CD14-positive monocyte (primary cell): ENCODE results near the gene SRCIN1. TPM values are rescaled to one million over a fixed set of nuclear protein-coding genes. Genes with fewer than 3 reads are reported as not detected.

Experiments used
- DNase-seq, 3 donors: peaks; one replicate each; pipeline ENCODE4 v3.0.0-alpha.2; 2011 to 2022
- H2AFZ ChIP-seq: 2 replicates; pipeline ENCODE4 v1.6.0; 2012; ENCODE audit warnings: mild to moderate bottlenecking, low read depth, low read length, inconsistent platforms; ENCODE audit not compliant: insufficient read depth, poor library complexity, severe bottlenecking
- H3K27ac ChIP-seq, 2 donors: 1 replicate in 1 of 2; 2 replicates in 1 of 2; pipeline ENCODE4 v1.5.1; 2012 to 2013; ENCODE audit warnings: low read length in 2 of 2, control low read depth in 1 of 2, inconsistent platforms in 1 of 2, low read depth in 1 of 2, mild to moderate bottlenecking in 1 of 2
- H3K27me3 ChIP-seq, 2 donors: one replicate each; pipeline versions ENCODE4 v1.6.0 to v1.6.1; 2011 to 2013; ENCODE audit warnings: low read length in 2 of 2; ENCODE audit not compliant: control insufficient read depth in 2 of 2, insufficient read depth in 2 of 2
- H3K36me3 ChIP-seq, 2 donors: replicated peaks in 1 of 2; 1 replicate in 1 of 2; 2 replicates in 1 of 2; pipeline versions ENCODE4 v1.5.1 to v1.6.1; 2012 to 2013; ENCODE audit warnings: low read length in 2 of 2, control low read depth in 1 of 2, inconsistent platforms in 1 of 2, mild to moderate bottlenecking in 1 of 2; ENCODE audit not compliant: insufficient read depth in 2 of 2, control insufficient read depth in 1 of 2
- H3K4me1 ChIP-seq, 2 donors: 1 replicate in 1 of 2; 2 replicates in 1 of 2; pipeline versions ENCODE4 v1.5.1 to v1.6.1; 2012 to 2013; ENCODE audit warnings: low read length in 2 of 2, control low read depth in 1 of 2, inconsistent platforms in 1 of 2, mild to moderate bottlenecking in 1 of 2, moderate library complexity in 1 of 2; ENCODE audit not compliant: insufficient read depth in 2 of 2, control insufficient read depth in 1 of 2
- H3K4me2 ChIP-seq: replicated peaks from 2 replicates; pipeline ENCODE3; 2012; ENCODE audit warnings: low read length, moderate library complexity, mild to moderate bottlenecking; ENCODE audit not compliant: poor library complexity, severe bottlenecking; ENCODE audit errors: extremely low read depth
- H3K4me3 ChIP-seq, 3 experiments: fragments of 200-600 bp in 1 of 3; sonication (generic) in 1 of 3; replicated peaks in 1 of 3; 1 replicate in 2 of 3; 2 replicates in 1 of 3; pipeline ENCODE4 v1.5.1; 2011 to 2013; ENCODE audit warnings: low read length in 3 of 3, mild to moderate bottlenecking in 3 of 3, control low read depth in 2 of 3, low read depth in 2 of 3, inconsistent platforms in 1 of 3, moderate library complexity in 1 of 3
- H3K79me2 ChIP-seq: 2 replicates; pipeline ENCODE4 v1.6.0; 2012; ENCODE audit warnings: mild to moderate bottlenecking, control low read depth, inconsistent platforms, low read length, moderate library complexity; ENCODE audit not compliant: insufficient read depth
- H3K9ac ChIP-seq: 2 replicates; pipeline ENCODE4 v1.6.0; 2017; ENCODE audit warnings: low read length, mild to moderate bottlenecking; ENCODE audit not compliant: insufficient read depth, poor library complexity, severe bottlenecking
- H3K9me3 ChIP-seq, 2 donors: replicated peaks in 1 of 2; 1 replicate in 1 of 2; 2 replicates in 1 of 2; pipeline versions ENCODE4 v1.5.1 to v1.6.1; 2012 to 2013; ENCODE audit warnings: low read length in 2 of 2, control low read depth in 1 of 2; ENCODE audit not compliant: control insufficient read depth in 1 of 2, insufficient read depth in 1 of 2
- H4K20me1 ChIP-seq: 2 replicates; pipeline ENCODE4 v1.6.0; 2012; ENCODE audit warnings: mild to moderate bottlenecking, low read length, control low read depth, moderate library complexity; ENCODE audit not compliant: insufficient read depth
- H3K27ac Mint-ChIP-seq, 7 donors: one replicate each; pipeline ENCODE4 v1.8.0; 2020; ENCODE audit warnings: mild to moderate bottlenecking in 7 of 7, mixed read lengths in 7 of 7, moderate library complexity in 6 of 7, inconsistent platforms in 2 of 7
- H3K27me3 Mint-ChIP-seq, 3 donors: one replicate each; pipeline ENCODE4 v1.8.0; 2021 to 2022; ENCODE audit warnings: low read depth in 3 of 3, mild to moderate bottlenecking in 3 of 3, mixed read lengths in 3 of 3, moderate library complexity in 3 of 3, inconsistent platforms in 1 of 3
- H3K36me3 Mint-ChIP-seq, 2 donors: one replicate each; pipeline ENCODE4 v1.8.0; 2020; ENCODE audit warnings: mixed read lengths in 2 of 2, inconsistent platforms in 1 of 2, mild to moderate bottlenecking in 1 of 2
- H3K4me1 Mint-ChIP-seq: one replicate; pipeline ENCODE4 v1.8.0; 2020; ENCODE audit warnings: mild to moderate bottlenecking, mixed read lengths
- H3K4me3 Mint-ChIP-seq, 2 donors: one replicate each; pipeline ENCODE4 v1.8.0; 2020; ENCODE audit warnings: mild to moderate bottlenecking in 2 of 2, mixed read lengths in 2 of 2, moderate library complexity in 1 of 2
- H3K9me3 Mint-ChIP-seq, 7 donors: one replicate each; pipeline ENCODE4 v1.8.0; 2020 to 2022; ENCODE audit warnings: mixed read lengths in 7 of 7, mild to moderate bottlenecking in 6 of 7, moderate library complexity in 6 of 7, inconsistent platforms in 2 of 7
- WGBS: methylation state at CpG from one replicate; pipeline ENCODE4 v1.1.5; 2013; ENCODE audit warnings: missing lambda C conversion rate; ENCODE audit not compliant: insufficient coverage; 5-methylcytosine and 5-hydroxymethylcytosine counted together
- intact Hi-C, 2 donors: fragments of 100-400 bp; cut with micrococcal nuclease; formaldehyde crosslinking; loops; one replicate each; pipeline versions ENCODE4 v1.15.0 to v1.15.1; 2023
- polyA plus RNA-seq, 3 donors: library from polyadenylated mRNA; depleted of rRNA in 1 of 3; unstranded in 2 of 3; stranded (reverse) in 1 of 3; fragments of 300-500 nt in 2 of 3; fragments of >200 nt in 1 of 3; fragmentation: Illumina TruSeq in 2 of 3; gene quantifications; 1 replicate in 2 of 3; 2 replicates in 1 of 3; pipeline ENCODE4 v1.2.3, GENCODE V29; 2012 to 2021
- TF ChIP-seq, protein P1 (sequence below): fragments of 200-600 bp; IDR thresholded peaks from one replicate; pipeline ENCODE4 v1.8.0; 2022; ENCODE audit warnings: antibody characterized with exemption, mild to moderate bottlenecking

Gene SRCIN1
- polyA plus RNA-seq, 3 donors, result 0.01 TPM; not detected in 2

DNA sequence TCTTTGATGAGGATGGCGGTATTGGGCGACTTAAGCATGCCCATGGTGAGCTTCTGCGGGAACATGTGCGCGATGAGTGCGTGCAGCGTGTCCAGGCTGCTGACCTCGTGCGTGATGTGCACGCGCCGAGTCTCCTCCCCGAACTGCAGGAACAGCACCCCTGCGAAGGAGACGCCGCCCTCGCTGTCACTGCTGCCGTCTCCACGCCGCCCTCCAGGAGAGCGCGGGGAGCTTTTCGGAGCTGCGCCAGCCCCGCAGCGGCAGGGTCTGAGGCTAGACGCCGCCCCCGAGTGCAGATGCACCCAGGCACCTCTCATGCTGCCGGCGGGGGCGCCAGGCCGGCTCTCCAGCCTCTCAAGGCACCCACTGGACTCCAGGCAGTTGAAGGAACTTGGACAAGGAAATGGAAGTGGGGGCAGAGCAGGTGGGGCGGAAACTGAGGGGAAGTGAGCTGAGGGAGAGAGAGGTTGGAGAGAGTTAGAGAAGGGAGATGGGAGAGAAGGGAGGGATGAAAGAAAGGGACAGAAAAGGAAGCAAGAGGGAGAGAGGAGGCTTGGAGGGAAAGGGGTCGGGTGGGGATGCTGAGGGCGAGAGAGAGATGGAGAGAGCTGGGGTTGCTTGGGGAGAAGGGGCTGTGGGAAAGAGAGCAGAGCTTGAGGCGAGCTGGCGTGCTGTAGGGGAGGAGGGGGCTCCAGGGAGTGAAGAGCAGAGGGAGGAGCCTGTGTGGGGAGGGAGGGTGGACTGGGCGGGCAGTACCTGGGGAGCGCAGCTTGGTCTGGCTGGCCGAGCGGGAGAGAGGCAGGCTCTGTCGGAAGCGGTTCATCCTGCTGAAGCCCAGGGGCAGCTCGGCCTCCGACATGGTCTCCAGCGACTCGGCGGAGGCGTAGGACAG, 42.1 kb downstream of the SRCIN1 start:
- Histone ChIP-seq H2AFZ (no peak overlapping the region), H4K20me1 (peaks cover 5% of the 10 kb centered on the region), H3K36me3 (no peaks in the 10 kb centered on the region), H3K4me1 (peaks cover 20 to 22% of the 10 kb centered on the region in 2 donors), H3K4me2 (no peak overlapping the region), H3K9ac (no peak overlapping the region), H3K79me2 (no peaks in the 10 kb centered on the region), H3K27me3 (peaks cover 62 to 95% of the 10 kb centered on the region in 2 donors), H3K27ac (no peak overlapping the region), H3K9me3 (peaks cover 0 to 36% of the 10 kb centered on the region in 2 donors), H3K4me3 (no peak overlapping the region)
- Mint-ChIP-seq H3K27me3 (peaks cover 78 to 98% (median 93%) of the 10 kb centered on the region in 3 donors), H3K9me3 (peaks cover 7 to 46% (median 21%) of the 10 kb centered on the region in 7 donors), H3K4me3 (peak overlapping the region in 1 of 2 donors; percentile 82), H3K36me3 (peaks cover 5 to 8% of the 10 kb centered on the region in 2 donors), H3K27ac (no peak overlapping the region), H3K4me1 (peaks cover 24% of the 10 kb centered on the region)
- WGBS, result 7% methylated on average over 50 of the region's 50 CpGs
- DNase-seq, result no peak
- intact Hi-C loops, result no loop called here
- TF ChIP-seq, protein P1, sequence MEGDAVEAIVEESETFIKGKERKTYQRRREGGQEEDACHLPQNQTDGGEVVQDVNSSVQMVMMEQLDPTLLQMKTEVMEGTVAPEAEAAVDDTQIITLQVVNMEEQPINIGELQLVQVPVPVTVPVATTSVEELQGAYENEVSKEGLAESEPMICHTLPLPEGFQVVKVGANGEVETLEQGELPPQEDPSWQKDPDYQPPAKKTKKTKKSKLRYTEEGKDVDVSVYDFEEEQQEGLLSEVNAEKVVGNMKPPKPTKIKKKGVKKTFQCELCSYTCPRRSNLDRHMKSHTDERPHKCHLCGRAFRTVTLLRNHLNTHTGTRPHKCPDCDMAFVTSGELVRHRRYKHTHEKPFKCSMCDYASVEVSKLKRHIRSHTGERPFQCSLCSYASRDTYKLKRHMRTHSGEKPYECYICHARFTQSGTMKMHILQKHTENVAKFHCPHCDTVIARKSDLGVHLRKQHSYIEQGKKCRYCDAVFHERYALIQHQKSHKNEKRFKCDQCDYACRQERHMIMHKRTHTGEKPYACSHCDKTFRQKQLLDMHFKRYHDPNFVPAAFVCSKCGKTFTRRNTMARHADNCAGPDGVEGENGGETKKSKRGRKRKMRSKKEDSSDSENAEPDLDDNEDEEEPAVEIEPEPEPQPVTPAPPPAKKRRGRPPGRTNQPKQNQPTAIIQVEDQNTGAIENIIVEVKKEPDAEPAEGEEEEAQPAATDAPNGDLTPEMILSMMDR, result no peak

DNA sequence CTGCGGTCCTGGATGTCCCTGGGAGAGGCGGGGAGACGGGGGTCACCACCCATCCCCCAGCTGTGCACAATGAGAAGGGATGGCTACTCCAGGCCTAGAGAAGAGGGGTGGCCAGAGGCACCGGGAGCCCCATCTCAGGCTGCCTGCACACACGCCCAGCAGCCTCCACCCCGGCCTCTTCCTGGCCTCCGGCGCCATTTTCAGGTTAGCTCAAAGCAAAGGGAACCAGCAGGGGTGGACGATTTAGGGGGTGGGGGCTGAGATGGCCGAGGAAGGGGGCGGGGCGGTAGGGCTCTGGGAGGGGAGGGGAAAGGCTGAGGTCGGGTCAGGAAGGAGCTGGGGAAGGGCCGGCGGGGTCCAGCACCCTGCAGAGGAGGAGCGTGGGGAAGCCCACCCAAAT, 42.8 kb downstream of the SRCIN1 start:
- H3K4me1 ChIP-seq, result peaks cover 27 to 29% of the 10 kb centered on the region in 2 donors
- Mint-ChIP-seq H3K27me3 (peaks cover 73 to 96% (median 87%) of the 10 kb centered on the region in 3 donors), H3K36me3 (peaks cover 5 to 8% of the 10 kb centered on the region in 2 donors), H3K4me3 (peak overlapping the region in 1 of 2 donors; percentile 80), H3K9me3 (peaks cover 7 to 46% (median 21%) of the 10 kb centered on the region in 7 donors), H3K4me1 (peaks cover 29% of the 10 kb centered on the region), H3K27ac (peak overlapping the region in 1 of 7 donors; percentile 57)
- H3K27ac ChIP-seq, result no peak overlapping the region
- TF ChIP-seq, protein P1, result no peak
- no peaks in the 10 kb centered on the region for H3K36me3 ChIP-seq
- H3K9me3 ChIP-seq, result peaks cover 0 to 36% of the 10 kb centered on the region in 2 donors
- no peaks in the 10 kb centered on the region for H3K79me2 ChIP-seq
- no peak for DNase-seq
- H3K9ac ChIP-seq, result no peak overlapping the region
- peaks cover 5% of the 10 kb centered on the region for H4K20me1 ChIP-seq
- intact Hi-C loops, result no loop called here
- H3K4me2 ChIP-seq, result no peak overlapping the region
- no peak overlapping the region for H2AFZ ChIP-seq
- H3K27me3 ChIP-seq, result peaks cover 62 to 90% of the 10 kb centered on the region in 2 donors
- 0% methylated on average over 6 of the region's 16 CpGs for WGBS
- no peak overlapping the region for H3K4me3 ChIP-seq
